ACC112 (cell line): Measurements from ENCODE around the gene GPX7.

Source experiments
- H2AFZ ChIP-seq: fragments of 200-600 bp; sonication (generic); one replicate; pipeline ENCODE4 v1.6.0; 2017; ENCODE audit warnings: antibody characterized with exemption, low read length; ENCODE audit not compliant: unreplicated experiment
- H3K27ac ChIP-seq: fragments of 200-600 bp; sonication (generic); 2 replicates; pipeline ENCODE4 v1.5.1; 2014; ENCODE audit warnings: low read depth, mild to moderate bottlenecking, antibody characterized with exemption, low read length, moderate library complexity
- H3K27me3 ChIP-seq: fragments of 200-600 bp; sonication (generic); 2 replicates; pipeline ENCODE4 v1.6.1; 2014; ENCODE audit warnings: mild to moderate bottlenecking, antibody characterized with exemption, low read length, moderate library complexity, mixed read lengths; ENCODE audit not compliant: insufficient read depth
- H3K36me3 ChIP-seq: fragments of 200-600 bp; sonication (generic); 2 replicates; pipeline ENCODE4 v1.6.1; 2016; ENCODE audit warnings: mild to moderate bottlenecking, antibody characterized with exemption, low read length, moderate library complexity, mixed read lengths; ENCODE audit not compliant: insufficient read depth
- H3K4me1 ChIP-seq: fragments of 200-600 bp; sonication (generic); one replicate; pipeline ENCODE4 v1.6.1; 2016; ENCODE audit warnings: low read length, mixed read lengths; ENCODE audit not compliant: insufficient read depth, unreplicated experiment, control insufficient read depth
- H3K4me3 ChIP-seq: fragments of 200-600 bp; sonication (generic); 2 replicates; pipeline ENCODE4 v1.5.1; 2014; ENCODE audit warnings: mild to moderate bottlenecking, low read depth, low read length
- H3K79me2 ChIP-seq: fragments of 200-600 bp; sonication (generic); one replicate; pipeline ENCODE4 v1.6.0; 2016; ENCODE audit warnings: low read length; ENCODE audit not compliant: control insufficient read depth, unreplicated experiment, insufficient read depth

Gene GPX7

GRCh38 chr1:52629325-52629643 lies 27.1 kb downstream of the GPX7 start:
- no peaks in the 10 kb centered on the region for H3K79me2 ChIP-seq
- H3K36me3 ChIP-seq, result no peaks in the 10 kb centered on the region
- no peak overlapping the region for H2AFZ ChIP-seq
- H3K27ac ChIP-seq, result no peak overlapping the region
- H3K4me1 ChIP-seq, result no peaks in the 10 kb centered on the region
- H3K27me3 ChIP-seq, result peaks cover 24% of the 10 kb centered on the region
- H3K4me3 ChIP-seq, result no peak overlapping the region

DNA sequence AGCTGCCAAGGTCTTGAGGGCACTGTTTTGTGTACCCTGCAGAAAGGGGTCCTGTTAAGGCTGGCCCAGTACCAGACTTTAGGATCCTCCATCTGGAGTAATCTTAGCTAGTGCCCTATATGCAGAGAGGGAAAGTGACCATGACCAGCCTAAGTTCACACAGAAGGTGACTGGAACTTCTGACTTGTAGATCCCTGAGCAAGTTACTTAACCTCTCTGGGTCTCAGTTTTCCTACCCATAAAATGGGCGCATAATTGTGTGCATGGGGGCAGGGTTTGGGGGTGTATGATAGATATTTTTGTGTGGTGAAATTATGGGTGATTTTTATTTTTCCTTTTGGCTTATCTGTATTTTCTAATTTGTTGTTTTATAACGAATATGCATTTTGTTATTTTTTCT lies 27.5 kb downstream of the GPX7 start:
- Histone ChIP-seq H3K4me1 (no peaks in the 10 kb centered on the region), H2AFZ (no peak overlapping the region), H3K4me3 (no peak overlapping the region), H3K27me3 (peaks cover 28% of the 10 kb centered on the region), H3K27ac (no peak overlapping the region), H3K79me2 (no peaks in the 10 kb centered on the region), H3K36me3 (no peaks in the 10 kb centered on the region)

DNA sequence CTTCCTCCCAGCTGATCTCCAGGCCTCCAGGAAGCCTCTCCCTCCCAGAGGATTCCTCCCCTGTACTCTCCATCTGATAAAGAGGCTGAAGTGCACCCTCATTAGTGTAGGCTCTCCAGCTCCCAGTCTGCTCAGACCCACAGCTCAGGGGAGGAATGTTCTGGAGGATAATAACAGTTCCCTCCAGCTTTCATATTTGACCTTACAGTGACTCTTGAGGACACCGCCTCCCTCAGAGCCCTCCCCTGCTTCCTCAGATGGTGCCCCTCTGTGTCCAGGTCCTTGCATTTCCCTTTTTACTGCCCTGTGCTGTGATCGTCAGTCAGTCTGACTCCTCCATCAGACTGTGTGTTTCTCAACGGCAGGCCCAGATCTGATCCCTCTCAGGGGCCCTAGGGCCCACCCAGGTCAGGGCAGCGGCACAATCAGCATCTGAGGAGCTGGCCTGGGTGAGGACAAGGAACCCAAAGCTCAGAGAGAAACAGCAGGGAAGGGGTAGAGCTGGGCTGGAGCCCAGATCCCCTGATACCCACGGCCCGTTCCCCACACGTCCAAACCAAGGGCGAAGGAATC lies 29.7 kb downstream of the GPX7 start:
- no peak overlapping the region for H3K4me3 ChIP-seq
- peaks cover 35% of the 10 kb centered on the region for H3K27me3 ChIP-seq
- no peak overlapping the region for H2AFZ ChIP-seq

DNA sequence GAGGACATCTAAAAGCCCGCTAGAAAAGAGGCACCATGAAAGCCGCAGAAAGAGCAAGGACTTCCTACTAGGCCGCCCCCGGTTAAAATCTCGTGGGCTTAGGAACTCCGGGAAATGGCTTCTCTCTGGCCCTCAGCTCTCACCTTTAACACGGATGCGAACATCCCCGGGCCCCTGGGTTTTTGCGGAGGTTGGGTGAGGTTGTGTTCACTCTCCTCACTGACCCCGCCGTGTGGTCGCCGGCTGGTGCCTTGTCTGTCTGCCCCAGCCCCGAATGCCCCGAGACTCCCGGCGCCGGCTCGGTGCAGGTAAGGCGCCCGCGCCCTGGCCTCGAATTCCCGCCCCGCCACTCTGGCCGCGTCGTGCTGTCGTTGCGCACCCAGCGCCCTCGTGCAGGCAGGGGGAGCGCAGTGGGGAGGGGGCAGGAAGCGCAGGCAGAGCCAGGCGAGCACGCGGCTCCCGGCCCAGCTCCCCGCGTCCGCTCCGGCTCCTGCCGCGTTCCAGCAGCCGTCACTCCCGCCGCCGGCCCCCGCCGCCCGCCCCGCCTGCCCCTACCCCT lies 30.6 kb downstream of the GPX7 start, which contains the start of gene SHISAL2A:
Gene SHISAL2A, plus strand, starts transcription at position 437 of the 559 bp plus-strand sequence. CDS start 326 bp downstream, outside the sequence.
- Histone ChIP-seq H2AFZ (no peak within 1 kb of the TSS), H3K27me3 (peaks cover 35% of the 10 kb centered on the region), H3K4me3 (peak within 1 kb of the TSS; percentile 66), H3K79me2 (no peaks in the 10 kb centered on the region), H3K36me3 (no peaks in the 10 kb centered on the region), H3K27ac (no peak within 1 kb of the TSS), H3K4me1 (no peaks in the 10 kb centered on the region)

More for the DNA sequence above, 29.7 kb downstream of the GPX7 start:
- Histone ChIP-seq H3K79me2 (no peaks in the 10 kb centered on the region), H3K27ac (no peak overlapping the region), H3K4me1 (no peaks in the 10 kb centered on the region), H3K36me3 (no peaks in the 10 kb centered on the region)

- Histone ChIP-seq H3K4me1 (no peaks in the 10 kb centered on the region), H2AFZ (no peak overlapping the region), H3K36me3 (no peaks in the 10 kb centered on the region), H3K4me3 (peak overlapping the region; percentile 66), H3K79me2 (no peaks in the 10 kb centered on the region), H3K27me3 (peaks cover 35% of the 10 kb centered on the region), H3K27ac (no peak overlapping the region)
Observed at GRCh38 chr1:52633291-52633754, 31.2 kb downstream of the GPX7 start.

DNA sequence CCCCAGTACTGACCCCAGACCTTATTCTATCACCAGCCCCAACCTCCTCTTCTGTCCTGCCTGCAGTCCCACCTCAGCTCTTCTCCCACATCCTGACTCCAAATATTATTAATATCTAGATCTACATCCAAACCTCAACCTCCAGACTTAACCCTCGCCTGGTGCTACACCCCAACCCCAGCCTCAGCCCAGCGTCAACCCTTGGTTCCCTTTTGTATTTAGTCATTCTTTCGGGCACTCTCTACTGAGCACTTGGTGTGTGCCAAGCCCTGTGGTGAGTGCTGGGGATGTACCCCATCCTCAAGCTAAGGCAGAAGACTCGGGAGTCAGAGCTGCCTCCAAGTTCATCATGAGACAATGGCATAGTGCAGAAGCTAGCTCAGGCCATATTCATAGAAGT lies 31.9 kb downstream of the GPX7 start:
- no peak overlapping the region for H2AFZ ChIP-seq
- H3K79me2 ChIP-seq, result no peaks in the 10 kb centered on the region
- H3K27ac ChIP-seq, result no peak overlapping the region
- H3K4me3 ChIP-seq, result no peak overlapping the region
- H3K27me3 ChIP-seq, result peaks cover 35% of the 10 kb centered on the region
- H3K36me3 ChIP-seq, result no peaks in the 10 kb centered on the region
- H3K4me1 ChIP-seq, result no peaks in the 10 kb centered on the region

DNA sequence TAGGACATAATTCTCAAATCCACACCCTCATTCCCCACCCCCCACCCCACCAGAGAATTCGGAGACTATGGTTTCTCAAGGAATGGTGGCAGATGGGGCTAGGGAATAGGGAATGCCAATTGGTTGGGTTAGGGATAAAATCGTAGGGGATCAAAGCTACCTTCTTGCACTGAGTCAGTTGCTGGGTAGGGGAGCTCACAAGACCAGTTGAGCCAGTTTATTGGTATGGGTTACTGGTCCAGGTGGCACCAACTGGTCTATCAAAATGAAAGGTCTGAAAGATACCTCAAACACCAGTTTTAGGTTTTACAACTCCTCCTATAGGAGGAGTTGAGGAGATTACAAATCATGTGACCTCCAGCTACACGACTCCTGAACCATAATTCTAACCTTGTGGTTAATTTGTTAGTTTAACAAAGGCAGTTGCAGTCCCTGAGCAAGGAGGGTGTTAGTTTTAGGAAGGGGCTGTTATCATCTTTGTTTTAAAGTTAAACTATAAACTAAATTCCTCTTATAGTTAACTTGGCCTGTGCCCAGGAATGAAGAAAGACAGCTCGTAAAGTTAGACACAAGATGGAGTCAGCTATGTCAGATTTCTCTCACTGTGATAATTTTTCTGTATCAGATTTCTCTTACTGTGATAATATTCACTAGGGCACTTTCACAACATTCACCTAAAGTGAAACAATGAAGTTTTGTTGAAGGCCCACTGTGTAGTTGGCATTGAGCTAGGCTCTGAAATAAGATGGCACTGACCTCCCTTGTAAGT lies 33.3 kb downstream of the GPX7 start:
- Histone ChIP-seq H3K36me3 (no peaks in the 10 kb centered on the region), H3K27ac (no peak overlapping the region), H3K4me1 (no peaks in the 10 kb centered on the region), H2AFZ (no peak overlapping the region), H3K79me2 (no peaks in the 10 kb centered on the region), H3K4me3 (no peak overlapping the region), H3K27me3 (peaks cover 35% of the 10 kb centered on the region)

- Histone ChIP-seq H3K79me2 (no peaks in the 10 kb centered on the region), H3K27me3 (peaks cover 33% of the 10 kb centered on the region), H3K36me3 (no peaks in the 10 kb centered on the region), H3K4me3 (no peak overlapping the region), H3K4me1 (no peaks in the 10 kb centered on the region), H2AFZ (no peak overlapping the region), H3K27ac (no peak overlapping the region)
Observed at GRCh38 chr1:52636721-52637695, 34.8 kb downstream of the GPX7 start.

- Histone ChIP-seq H3K27me3 (peaks cover 23% of the 10 kb centered on the region), H3K4me3 (no peak overlapping the region), H3K79me2 (no peaks in the 10 kb centered on the region), H3K4me1 (no peaks in the 10 kb centered on the region), H3K36me3 (no peaks in the 10 kb centered on the region), H3K27ac (no peak overlapping the region), H2AFZ (no peak overlapping the region)
Observed at GRCh38 chr1:52637946-52638345, 35.8 kb downstream of the GPX7 start.

GRCh38 chr1:52640697-52641096 lies 38.5 kb downstream of the GPX7 start:
- Histone ChIP-seq H3K4me3 (no peak overlapping the region), H3K27me3 (no peaks in the 10 kb centered on the region), H3K4me1 (no peaks in the 10 kb centered on the region), H3K36me3 (no peaks in the 10 kb centered on the region), H3K27ac (no peak overlapping the region), H2AFZ (no peak overlapping the region), H3K79me2 (no peaks in the 10 kb centered on the region)
